Fibroblast of pulmonary artery (primary cell): Measurements from ENCODE around the gene UGT8.
A peak's percentile ranks its signal among the peaks of the same experiment; 100 is the strongest.

Experiments
- DNase-seq: peaks from one replicate; pipeline ENCODE4 v3.0.0-alpha.2; 2010; ENCODE audit warnings: low read depth
- H3K4me3 ChIP-seq: replicated peaks from 2 replicates; pipeline ENCODE4 v1.5.1; 2011; ENCODE audit warnings: low read depth, mild to moderate bottlenecking, control low read depth, low read length, moderate library complexity
- CTCF ChIP-seq: IDR thresholded peaks from 2 replicates; pipeline ENCODE4 v1.5.1; 2011; ENCODE audit warnings: mild to moderate bottlenecking, control low read depth, low read length, inconsistent platforms; ENCODE audit errors: missing control alignments

The UGT8 gene

GRCh38 chr4:114688059-114688458 is 89.5 kb downstream of the UGT8 start:
- DNase-seq = no peak
- TF ChIP-seq CTCF = no peak
- H3K4me3 ChIP-seq = no peak overlapping the region

- DNase-seq = no peak
- no peak for TF ChIP-seq CTCF
These were observed 92.0 kb downstream of the UGT8 start for GRCh38 chr4:114690571-114690970.

GRCh38 chr4:114691865-114692264 is 93.3 kb downstream of the UGT8 start:
- TF ChIP-seq CTCF = no peak
- DNase-seq = no peak
- H3K4me3 ChIP-seq = no peak overlapping the region

More at GRCh38 chr4:114690571-114690970, 92.0 kb downstream of the UGT8 start:
- H3K4me3 ChIP-seq = no peak overlapping the region

- H3K4me3 ChIP-seq = no peak overlapping the region
- DNase-seq = no peak
- no peak for TF ChIP-seq CTCF
These were observed 94.4 kb downstream of the UGT8 start for GRCh38 chr4:114692958-114693357.

- TF ChIP-seq CTCF = peak; percentile 54
- DNase-seq = peak; percentile 51
- H3K4me3 ChIP-seq = no peak overlapping the region
These were observed 96.2 kb downstream of the UGT8 start for GRCh38 chr4:114694770-114695169.

- TF ChIP-seq CTCF = no peak
- no peak for DNase-seq
- no peak overlapping the region for H3K4me3 ChIP-seq
These were observed 99.6 kb downstream of the UGT8 start for GRCh38 chr4:114698231-114698630.

- no peak for DNase-seq
- TF ChIP-seq CTCF = no peak
- no peak overlapping the region for H3K4me3 ChIP-seq
These were observed 102.9 kb downstream of the UGT8 start for GRCh38 chr4:114701491-114701890.
